ENCODE data around the gene IFNGR1.

- TF ChIP-seq CTCF (IDR thresholded peaks at IDR 0.05) (no peak), POLR2A (IDR thresholded peaks at IDR 0.05) (no peak)
These were observed 62.5 kb downstream of the IFNGR1 start for GRCh38 chr6:137156650-137157049.

Measured in uterus (tissue), 2 donors.